AG04450 (cell line): ENCODE data around the gene CARS1. TPM values are rescaled to one million over a fixed set of nuclear protein-coding genes. Genes with fewer than 3 reads are reported as not detected.

ENCODE experiments used
- CTCF ChIA-PET: fragments of 300-600, 350-600 bp; formaldehyde crosslinking; extraction: SDS; loops from one replicate; lab custom pipeline; 2022; ENCODE audit warnings: antibody characterized with exemption, inconsistent platforms; lab: Charles Lee
- POLR2A ChIA-PET: fragments of 350-600 bp; formaldehyde crosslinking; extraction: SDS; loops from one replicate; lab custom pipeline; 2021; ENCODE audit warnings: antibody characterized with exemption, inconsistent platforms; lab: Yijun Ruan, JAX
- DNase-seq: peaks from one replicate; pipeline ENCODE4 v3.0.0-alpha.2; 2011; ENCODE audit warnings: low read depth, low spot score
- H3K27ac ChIP-seq: one replicate; pipeline ENCODE4 v1.5.1; 2012; ENCODE audit warnings: low read depth, low read length, control low read depth
- H3K27me3 ChIP-seq: one replicate; pipeline ENCODE4 v1.6.0; 2012; ENCODE audit warnings: low read length; ENCODE audit not compliant: control insufficient read depth, insufficient read depth
- H3K4me3 ChIP-seq: 2 replicates; pipeline ENCODE4 v1.5.1; 2011; ENCODE audit warnings: mild to moderate bottlenecking, low read depth, low read length, control low read depth
- H3K9me3 ChIP-seq: 2 replicates; pipeline ENCODE4 v1.5.1; 2012; ENCODE audit warnings: low read length; ENCODE audit not compliant: control insufficient read depth, insufficient read depth
- CTCF ChIP-seq: IDR thresholded peaks from 2 replicates; pipeline ENCODE4 v1.5.1; 2011; ENCODE audit warnings: low read depth, low read length, control low read depth, inconsistent platforms
- polyA plus RNA-seq: library from polyadenylated mRNA; depleted of rRNA; stranded (reverse); fragments of >200 nt; gene quantifications from 2 replicates; pipeline ENCODE4 v1.2.3, GENCODE V29; 2011

The CARS1 gene
- polyA plus RNA-seq, 1 experiment: 139 TPM

- H3K27ac ChIP-seq: no peak overlapping the region
- ChIA-PET CTCF (interaction anchor here (3.3 kb wide), 1 partner anchor 12 kb away, joined by 15 read pairs; no protein-coding TSS in a partner anchor), POLR2A (interaction anchor here (0.6 kb wide), 1 partner anchor 46 kb away, joined by 3 read pairs; no protein-coding TSS in a partner anchor)
- H3K4me3 ChIP-seq: no peak overlapping the region
- DNase-seq: no peak
- no peak for TF ChIP-seq CTCF
- peaks cover 3% of the 10 kb centered on the region for H3K27me3 ChIP-seq
- H3K9me3 ChIP-seq: no peaks in the 10 kb centered on the region
Observed at GRCh38 chr11:3080104-3080503, 22.9 kb upstream of the CARS1 start.

- Histone ChIP-seq H3K9me3 (no peaks in the 10 kb centered on the region), H3K4me3 (no peak overlapping the region), H3K27me3 (peaks cover 3% of the 10 kb centered on the region), H3K27ac (no peak overlapping the region)
- no peak for TF ChIP-seq CTCF
- ChIA-PET POLR2A (no interaction called here), CTCF (interaction anchor here (1.4 kb wide), 1 partner anchor 13 kb away, joined by 8 read pairs; no protein-coding TSS in a partner anchor)
- no peak for DNase-seq
Observed at GRCh38 chr11:3077846-3078440, 20.7 kb upstream of the CARS1 start.

- Histone ChIP-seq H3K27me3 (peaks cover 3% of the 10 kb centered on the region), H3K4me3 (no peak overlapping the region), H3K9me3 (no peaks in the 10 kb centered on the region), H3K27ac (no peak overlapping the region)
- ChIA-PET CTCF (interaction anchor here (0.9 to 1.4 kb wide), 2 partner anchors 14 to 17 kb away, joined by 3 to 8 read pairs; no protein-coding TSS in a partner anchor), POLR2A (no interaction called here)
- no peak for DNase-seq
- no peak for TF ChIP-seq CTCF
Observed at GRCh38 chr11:3077189-3077836, 20.1 kb upstream of the CARS1 start.

GRCh38 chr11:3074912-3075589 lies 17.8 kb upstream of the CARS1 start:
- TF ChIP-seq CTCF: no peak
- ChIA-PET POLR2A (no interaction called here), CTCF (no interaction called here)
- Histone ChIP-seq H3K27me3 (peaks cover 3% of the 10 kb centered on the region), H3K27ac (no peak overlapping the region), H3K4me3 (no peak overlapping the region), H3K9me3 (no peaks in the 10 kb centered on the region)
- DNase-seq: no peak

GRCh38 chr11:3073029-3073435 lies 15.8 kb upstream of the CARS1 start:
- no peak overlapping the region for H3K27ac ChIP-seq
- DNase-seq: no peak
- ChIA-PET CTCF (no interaction called here), POLR2A (no interaction called here)
- no peak overlapping the region for H3K4me3 ChIP-seq
- no peaks in the 10 kb centered on the region for H3K27me3 ChIP-seq
- no peak for TF ChIP-seq CTCF
- no peaks in the 10 kb centered on the region for H3K9me3 ChIP-seq
